Measurements from ENCODE around the gene MECP2. TPM values are rescaled to one million over a fixed set of nuclear protein-coding genes. Genes with fewer than 3 reads are reported as not detected.

MECP2 gene
- total RNA-seq, 1 donor from 2014 or later, result 57.8 TPM

- no peak overlapping the region for H3K27ac Mint-ChIP-seq
- H3K36me3 Mint-ChIP-seq, result peaks cover 15% of the 10 kb centered on the region
- no peak overlapping the region for H3K4me3 Mint-ChIP-seq
- no peak for DNase-seq (ENCODE audit: low spot score in 2 of 2, unreplicated experiment in 2 of 2)
- no peaks in the 10 kb centered on the region for H3K27me3 Mint-ChIP-seq (ENCODE audit: low read depth)
- TF ChIP-seq CTCF (IDR thresholded peaks at IDR 0.05; ENCODE audit: unreplicated experiment), result no peak
- H3K9me3 Mint-ChIP-seq, result peaks cover 6% of the 10 kb centered on the region
- H3K4me1 Mint-ChIP-seq, result no peaks in the 10 kb centered on the region
These were observed 85.9 kb downstream of the MECP2 start for GRCh38 chrX:154011376-154012335.

GRCh38 chrX:154010330-154011087 is 87.0 kb downstream of the MECP2 start:
- Mint-ChIP-seq H3K4me3 (no peak overlapping the region), H3K9me3 (peaks cover 11% of the 10 kb centered on the region), H3K27me3 (ENCODE audit: low read depth) (no peaks in the 10 kb centered on the region), H3K36me3 (peaks cover 16% of the 10 kb centered on the region), H3K4me1 (no peaks in the 10 kb centered on the region), H3K27ac (no peak overlapping the region)
- no peak for DNase-seq (ENCODE audit: low spot score in 2 of 2, unreplicated experiment in 2 of 2)
- TF ChIP-seq CTCF (IDR thresholded peaks at IDR 0.05; ENCODE audit: unreplicated experiment), result no peak

GRCh38 chrX:154008521-154008920 is 89.0 kb downstream of the MECP2 start:
- Mint-ChIP-seq H3K4me3 (no peak overlapping the region), H3K4me1 (no peaks in the 10 kb centered on the region), H3K9me3 (peaks cover 15% of the 10 kb centered on the region), H3K36me3 (peaks cover 16% of the 10 kb centered on the region), H3K27me3 (ENCODE audit: low read depth) (no peaks in the 10 kb centered on the region), H3K27ac (no peak overlapping the region)
- no peak for DNase-seq (ENCODE audit: low spot score in 2 of 2, unreplicated experiment in 2 of 2)
- no peak for TF ChIP-seq CTCF (IDR thresholded peaks at IDR 0.05; ENCODE audit: unreplicated experiment)

GRCh38 chrX:154006947-154007346 is 90.6 kb downstream of the MECP2 start:
- peaks cover 19% of the 10 kb centered on the region for H3K9me3 Mint-ChIP-seq
- no peak for TF ChIP-seq CTCF (IDR thresholded peaks at IDR 0.05; ENCODE audit: unreplicated experiment)
- no peaks in the 10 kb centered on the region for H3K27me3 Mint-ChIP-seq (ENCODE audit: low read depth)
- peaks cover 5% of the 10 kb centered on the region for H3K4me1 Mint-ChIP-seq
- H3K27ac Mint-ChIP-seq, result no peak overlapping the region
- peaks cover 16% of the 10 kb centered on the region for H3K36me3 Mint-ChIP-seq
- DNase-seq (ENCODE audit: low spot score in 2 of 2, unreplicated experiment in 2 of 2), result no peak
- H3K4me3 Mint-ChIP-seq, result no peak overlapping the region

GRCh38 chrX:154004315-154004714 is 93.2 kb downstream of the MECP2 start:
- no peak overlapping the region for H3K4me3 Mint-ChIP-seq
- peaks cover 23% of the 10 kb centered on the region for H3K9me3 Mint-ChIP-seq
- peaks cover 14% of the 10 kb centered on the region for H3K4me1 Mint-ChIP-seq
- H3K27ac Mint-ChIP-seq, result peak overlapping the region; percentile 45
- H3K36me3 Mint-ChIP-seq, result peaks cover 19% of the 10 kb centered on the region
- DNase-seq (ENCODE audit: low spot score in 2 of 2, unreplicated experiment in 2 of 2), result no peak
- no peaks in the 10 kb centered on the region for H3K27me3 Mint-ChIP-seq (ENCODE audit: low read depth)
- no peak for TF ChIP-seq CTCF (IDR thresholded peaks at IDR 0.05; ENCODE audit: unreplicated experiment)

Measured in mesothelial cell of epicardium (in vitro differentiated cells).